ENCODE results near the gene THAP7. TPM values are rescaled to one million over a fixed set of nuclear protein-coding genes. Genes with fewer than 3 reads are reported as not detected.

Gene THAP7
- total and polyA plus RNA-seq, 9 of the 15 experiments (the other 6 are each of a cell fraction or from before 2014, with no cell fraction given): 7.9 to 263 (median 84.1) TPM

GRCh38 chr22:21029486-21030025 lies 27.6 kb upstream of the THAP7 start (continued):
- no peak for TF ChIP-seq ATF1 (CRISPR knock-in tag; IDR thresholded peaks at IDR 0.05)
- TF ChIP-seq ATF1 (tag; IDR thresholded peaks at IDR 0.05): no peak
- TF ChIP-seq FOSL1 (tag; conservative IDR thresholded peaks at IDR 0.05): no peak
- TF ChIP-seq ZC3H4 (CRISPR knock-in tag; IDR thresholded peaks at IDR 0.05; ENCODE audit: borderline replicate concordance): peak; percentile 61; the same call in 1 of the 2 replicates
- no peak for TF ChIP-seq HLTF (IDR thresholded peaks at IDR 0.05)
- no peak for TF ChIP-seq ZNF224 (CRISPR knock-in tag; IDR thresholded peaks at IDR 0.05)
- TF ChIP-seq MAFF (IDR thresholded peaks at IDR 0.05; ENCODE audit: low read length): no peak
- no peak for TF ChIP-seq ZEB2 (IDR thresholded peaks at IDR 0.05)
- no peak for TF ChIP-seq PHTF2 (CRISPR knock-in tag; IDR thresholded peaks at IDR 0.05)
- no peak for TF ChIP-seq CBX1 (IDR thresholded peaks at IDR 0.05; ENCODE audit: low read depth)
- TF ChIP-seq ZNF184 (CRISPR knock-in tag; IDR thresholded peaks at IDR 0.05): no peak
- TF ChIP-seq, protein P1, sequence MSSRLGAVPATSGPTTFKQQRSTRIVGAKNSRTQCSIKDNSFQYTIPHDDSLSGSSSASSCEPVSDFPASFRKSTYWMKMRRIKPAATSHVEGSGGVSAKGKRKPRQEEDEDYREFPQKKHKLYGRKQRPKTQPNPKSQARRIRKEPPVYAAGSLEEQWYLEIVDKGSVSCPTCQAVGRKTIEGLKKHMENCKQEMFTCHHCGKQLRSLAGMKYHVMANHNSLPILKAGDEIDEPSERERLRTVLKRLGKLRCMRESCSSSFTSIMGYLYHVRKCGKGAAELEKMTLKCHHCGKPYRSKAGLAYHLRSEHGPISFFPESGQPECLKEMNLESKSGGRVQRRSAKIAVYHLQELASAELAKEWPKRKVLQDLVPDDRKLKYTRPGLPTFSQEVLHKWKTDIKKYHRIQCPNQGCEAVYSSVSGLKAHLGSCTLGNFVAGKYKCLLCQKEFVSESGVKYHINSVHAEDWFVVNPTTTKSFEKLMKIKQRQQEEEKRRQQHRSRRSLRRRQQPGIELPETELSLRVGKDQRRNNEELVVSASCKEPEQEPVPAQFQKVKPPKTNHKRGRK (tag; IDR thresholded peaks at IDR 0.05): no peak
- TF ChIP-seq, protein P2, sequence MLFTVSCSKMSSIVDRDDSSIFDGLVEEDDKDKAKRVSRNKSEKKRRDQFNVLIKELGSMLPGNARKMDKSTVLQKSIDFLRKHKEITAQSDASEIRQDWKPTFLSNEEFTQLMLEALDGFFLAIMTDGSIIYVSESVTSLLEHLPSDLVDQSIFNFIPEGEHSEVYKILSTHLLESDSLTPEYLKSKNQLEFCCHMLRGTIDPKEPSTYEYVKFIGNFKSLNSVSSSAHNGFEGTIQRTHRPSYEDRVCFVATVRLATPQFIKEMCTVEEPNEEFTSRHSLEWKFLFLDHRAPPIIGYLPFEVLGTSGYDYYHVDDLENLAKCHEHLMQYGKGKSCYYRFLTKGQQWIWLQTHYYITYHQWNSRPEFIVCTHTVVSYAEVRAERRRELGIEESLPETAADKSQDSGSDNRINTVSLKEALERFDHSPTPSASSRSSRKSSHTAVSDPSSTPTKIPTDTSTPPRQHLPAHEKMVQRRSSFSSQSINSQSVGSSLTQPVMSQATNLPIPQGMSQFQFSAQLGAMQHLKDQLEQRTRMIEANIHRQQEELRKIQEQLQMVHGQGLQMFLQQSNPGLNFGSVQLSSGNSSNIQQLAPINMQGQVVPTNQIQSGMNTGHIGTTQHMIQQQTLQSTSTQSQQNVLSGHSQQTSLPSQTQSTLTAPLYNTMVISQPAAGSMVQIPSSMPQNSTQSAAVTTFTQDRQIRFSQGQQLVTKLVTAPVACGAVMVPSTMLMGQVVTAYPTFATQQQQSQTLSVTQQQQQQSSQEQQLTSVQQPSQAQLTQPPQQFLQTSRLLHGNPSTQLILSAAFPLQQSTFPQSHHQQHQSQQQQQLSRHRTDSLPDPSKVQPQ (CRISPR knock-in tag; IDR thresholded peaks at IDR 0.05; ENCODE audit: borderline replicate concordance): no peak
- TF ChIP-seq MCM2 (IDR thresholded peaks at IDR 0.05; ENCODE audit: low read depth): no peak
- TF ChIP-seq CHCHD3 (CRISPR knock-in tag; IDR thresholded peaks at IDR 0.05): no peak
- peak; percentile 62; the same call in 1 of the 2 replicates for TF ChIP-seq ZNF830 (CRISPR knock-in tag; IDR thresholded peaks at IDR 0.05)
- TF ChIP-seq, protein P3, sequence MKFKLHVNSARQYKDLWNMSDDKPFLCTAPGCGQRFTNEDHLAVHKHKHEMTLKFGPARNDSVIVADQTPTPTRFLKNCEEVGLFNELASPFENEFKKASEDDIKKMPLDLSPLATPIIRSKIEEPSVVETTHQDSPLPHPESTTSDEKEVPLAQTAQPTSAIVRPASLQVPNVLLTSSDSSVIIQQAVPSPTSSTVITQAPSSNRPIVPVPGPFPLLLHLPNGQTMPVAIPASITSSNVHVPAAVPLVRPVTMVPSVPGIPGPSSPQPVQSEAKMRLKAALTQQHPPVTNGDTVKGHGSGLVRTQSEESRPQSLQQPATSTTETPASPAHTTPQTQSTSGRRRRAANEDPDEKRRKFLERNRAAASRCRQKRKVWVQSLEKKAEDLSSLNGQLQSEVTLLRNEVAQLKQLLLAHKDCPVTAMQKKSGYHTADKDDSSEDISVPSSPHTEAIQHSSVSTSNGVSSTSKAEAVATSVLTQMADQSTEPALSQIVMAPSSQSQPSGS (CRISPR knock-in tag; IDR thresholded peaks at IDR 0.05): no peak
- no peak for TF ChIP-seq CEBPZ (IDR thresholded peaks at IDR 0.05; ENCODE audit: borderline replicate concordance, low read depth, low read length)
- TF ChIP-seq, protein P4, sequence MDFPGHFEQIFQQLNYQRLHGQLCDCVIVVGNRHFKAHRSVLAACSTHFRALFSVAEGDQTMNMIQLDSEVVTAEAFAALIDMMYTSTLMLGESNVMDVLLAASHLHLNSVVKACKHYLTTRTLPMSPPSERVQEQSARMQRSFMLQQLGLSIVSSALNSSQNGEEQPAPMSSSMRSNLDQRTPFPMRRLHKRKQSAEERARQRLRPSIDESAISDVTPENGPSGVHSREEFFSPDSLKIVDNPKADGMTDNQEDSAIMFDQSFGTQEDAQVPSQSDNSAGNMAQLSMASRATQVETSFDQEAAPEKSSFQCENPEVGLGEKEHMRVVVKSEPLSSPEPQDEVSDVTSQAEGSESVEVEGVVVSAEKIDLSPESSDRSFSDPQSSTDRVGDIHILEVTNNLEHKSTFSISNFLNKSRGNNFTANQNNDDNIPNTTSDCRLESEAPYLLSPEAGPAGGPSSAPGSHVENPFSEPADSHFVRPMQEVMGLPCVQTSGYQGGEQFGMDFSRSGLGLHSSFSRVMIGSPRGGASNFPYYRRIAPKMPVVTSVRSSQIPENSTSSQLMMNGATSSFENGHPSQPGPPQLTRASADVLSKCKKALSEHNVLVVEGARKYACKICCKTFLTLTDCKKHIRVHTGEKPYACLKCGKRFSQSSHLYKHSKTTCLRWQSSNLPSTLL (IDR thresholded peaks at IDR 0.05): no peak
- no peak for TF ChIP-seq CBX5 (IDR thresholded peaks at IDR 0.05; ENCODE audit: borderline replicate concordance, low read depth)
